ENCODE results near the gene RNF144A.

- TF ChIP-seq USF1 (IDR thresholded peaks at IDR 0.05) (no peak), RAD21 (IDR thresholded peaks at IDR 0.05; ENCODE audit: low read depth) (no peak), MAX (IDR thresholded peaks at IDR 0.05) (no peak), YY1 (IDR thresholded peaks at IDR 0.05; ENCODE audit: low read depth) (no peak), FOXM1 (IDR thresholded peaks at IDR 0.05; ENCODE audit: borderline replicate concordance, low read depth) (no peak), NFIC (IDR thresholded peaks at IDR 0.05) (no peak), EP300 (IDR thresholded peaks at IDR 0.05; ENCODE audit: borderline replicate concordance) (no peak), TAF1 (IDR thresholded peaks at IDR 0.05; ENCODE audit: low read depth) (no peak), CREB1 (IDR thresholded peaks at IDR 0.05; ENCODE audit: low read depth) (no peak)
- TF ChIP-seq, protein P1, sequence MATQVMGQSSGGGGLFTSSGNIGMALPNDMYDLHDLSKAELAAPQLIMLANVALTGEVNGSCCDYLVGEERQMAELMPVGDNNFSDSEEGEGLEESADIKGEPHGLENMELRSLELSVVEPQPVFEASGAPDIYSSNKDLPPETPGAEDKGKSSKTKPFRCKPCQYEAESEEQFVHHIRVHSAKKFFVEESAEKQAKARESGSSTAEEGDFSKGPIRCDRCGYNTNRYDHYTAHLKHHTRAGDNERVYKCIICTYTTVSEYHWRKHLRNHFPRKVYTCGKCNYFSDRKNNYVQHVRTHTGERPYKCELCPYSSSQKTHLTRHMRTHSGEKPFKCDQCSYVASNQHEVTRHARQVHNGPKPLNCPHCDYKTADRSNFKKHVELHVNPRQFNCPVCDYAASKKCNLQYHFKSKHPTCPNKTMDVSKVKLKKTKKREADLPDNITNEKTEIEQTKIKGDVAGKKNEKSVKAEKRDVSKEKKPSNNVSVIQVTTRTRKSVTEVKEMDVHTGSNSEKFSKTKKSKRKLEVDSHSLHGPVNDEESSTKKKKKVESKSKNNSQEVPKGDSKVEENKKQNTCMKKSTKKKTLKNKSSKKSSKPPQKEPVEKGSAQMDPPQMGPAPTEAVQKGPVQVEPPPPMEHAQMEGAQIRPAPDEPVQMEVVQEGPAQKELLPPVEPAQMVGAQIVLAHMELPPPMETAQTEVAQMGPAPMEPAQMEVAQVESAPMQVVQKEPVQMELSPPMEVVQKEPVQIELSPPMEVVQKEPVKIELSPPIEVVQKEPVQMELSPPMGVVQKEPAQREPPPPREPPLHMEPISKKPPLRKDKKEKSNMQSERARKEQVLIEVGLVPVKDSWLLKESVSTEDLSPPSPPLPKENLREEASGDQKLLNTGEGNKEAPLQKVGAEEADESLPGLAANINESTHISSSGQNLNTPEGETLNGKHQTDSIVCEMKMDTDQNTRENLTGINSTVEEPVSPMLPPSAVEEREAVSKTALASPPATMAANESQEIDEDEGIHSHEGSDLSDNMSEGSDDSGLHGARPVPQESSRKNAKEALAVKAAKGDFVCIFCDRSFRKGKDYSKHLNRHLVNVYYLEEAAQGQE (IDR thresholded peaks at IDR 0.05; ENCODE audit: low read depth): no peak
Observed at GRCh38 chr2:6878549-6878948, 38.7 kb upstream of the RNF144A start.

Data from Ishikawa (cell line).